GM19023 (cell line): ENCODE results near the gene LAPTM5.
A peak's percentile ranks its signal among the peaks of the same experiment; 100 is the strongest.

Experiments
- ATAC-seq: cut with Tn5 transposase; IDR thresholded peaks from one replicate; pipeline ENCODE4 v1.9.1; 2021; ENCODE audit warnings: mild to moderate bottlenecking, moderate library complexity; ENCODE audit not compliant: unreplicated experiment

Gene LAPTM5

DNA sequence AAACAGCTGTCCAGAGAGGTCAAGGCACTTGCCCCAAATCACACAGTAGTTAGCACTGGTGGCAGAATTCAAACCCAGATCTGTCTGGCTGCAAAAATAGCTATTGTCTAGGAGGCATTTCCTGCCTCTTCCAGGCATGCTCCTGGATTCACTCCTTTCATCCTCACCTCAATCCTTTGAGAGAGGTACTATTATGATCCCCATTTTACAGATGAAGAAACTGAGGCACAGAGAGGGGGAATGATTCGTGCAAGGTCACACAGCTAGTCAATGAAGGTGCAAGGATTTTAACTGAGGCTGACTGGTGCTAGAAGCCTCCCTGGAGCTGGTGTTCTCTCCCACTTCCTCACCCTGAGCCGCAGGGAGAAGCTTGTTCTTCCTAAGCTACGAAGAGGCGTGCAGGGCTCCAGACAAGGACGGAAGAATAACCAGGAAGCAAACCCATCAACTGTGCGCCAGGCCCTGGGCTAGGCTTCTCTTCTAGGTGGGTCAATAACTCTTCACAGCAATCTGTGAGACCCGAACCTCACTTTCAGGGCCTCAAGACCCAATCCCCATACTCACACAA, 631 bp upstream of the LAPTM5 start:
- no peak for ATAC-seq

GRCh38 chr1:30756545-30757351, 826 bp downstream of the LAPTM5 start:
- no peak for ATAC-seq

DNA sequence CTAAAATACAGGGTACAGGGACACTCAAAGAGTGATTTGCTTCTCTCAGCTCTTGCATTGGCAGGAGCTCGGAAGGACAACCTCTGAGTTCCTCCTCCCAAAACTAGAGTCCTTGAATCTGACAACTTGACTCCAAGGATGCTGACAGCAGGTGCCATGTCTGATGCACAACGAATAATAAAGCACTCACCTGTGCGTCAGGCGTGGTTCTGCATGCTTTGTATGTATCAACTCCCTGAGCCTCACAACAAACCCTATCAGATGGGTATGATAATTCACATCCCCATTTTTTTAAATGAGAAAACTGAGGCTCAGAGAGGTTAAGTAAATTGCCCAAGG, 1.4 kb downstream of the LAPTM5 start:
- no peak for ATAC-seq

DNA sequence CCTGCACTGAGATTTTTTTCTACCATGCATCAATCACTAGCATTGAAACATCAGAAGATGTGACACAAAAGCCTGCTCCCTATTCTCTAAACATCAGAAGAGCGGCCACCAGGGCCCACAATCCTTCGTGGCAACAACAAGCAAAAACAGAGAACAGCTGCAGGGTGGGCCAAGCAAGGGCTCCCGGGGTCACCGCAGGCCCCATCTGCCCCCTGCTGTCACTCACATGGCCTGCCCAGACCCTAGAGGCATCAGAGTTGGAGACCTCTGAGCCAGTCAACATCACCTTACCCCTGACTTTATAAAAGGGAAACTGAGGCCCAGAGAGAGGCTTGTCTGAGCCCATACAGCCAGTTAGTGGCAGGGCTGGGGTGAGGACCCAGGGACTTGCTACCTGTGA, 1.8 kb downstream of the LAPTM5 start:
- no peak for ATAC-seq

DNA sequence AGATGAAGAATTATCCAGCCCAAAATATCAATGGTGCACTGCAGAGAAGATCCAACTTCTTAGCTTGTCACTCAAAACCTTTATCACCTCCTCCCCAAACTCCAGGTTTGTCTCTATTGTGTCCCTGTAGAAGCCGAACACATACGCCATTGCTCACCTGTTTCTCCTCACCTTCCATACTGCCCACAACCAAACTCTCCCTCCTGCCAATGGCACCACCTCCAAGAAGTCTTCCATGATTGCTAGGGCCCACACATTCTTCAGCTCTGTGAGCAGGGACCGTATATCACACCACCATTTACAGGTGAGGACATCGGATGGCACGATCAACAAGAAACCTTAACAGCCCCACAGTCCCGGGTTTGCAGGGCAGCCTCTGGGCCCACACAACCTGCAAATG, 2.2 kb downstream of the LAPTM5 start:
- no peak for ATAC-seq

DNA sequence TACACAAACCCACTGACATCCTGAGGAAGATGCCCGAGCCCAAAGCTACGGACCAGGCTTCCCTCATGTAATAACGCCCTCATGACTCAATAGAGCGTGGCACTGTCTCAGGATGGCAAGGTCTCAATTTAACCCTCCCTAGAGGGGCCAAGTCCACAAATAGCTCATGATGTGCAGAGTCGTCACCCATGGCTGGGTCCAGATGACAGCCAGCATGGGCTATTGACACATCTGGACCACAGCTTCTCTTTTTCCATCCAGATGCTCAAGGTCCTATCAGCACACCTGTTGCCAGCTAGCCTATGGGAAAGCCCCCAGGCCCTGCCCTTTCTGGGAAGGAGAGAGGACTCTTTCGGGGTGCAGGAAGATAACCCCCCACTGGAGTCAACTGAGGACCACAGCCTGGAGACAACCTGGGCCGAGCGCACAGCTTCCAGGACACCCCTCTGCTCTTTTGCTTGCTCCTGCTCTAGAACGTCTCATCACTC, 2.8 kb downstream of the LAPTM5 start:
- peak; percentile 44 for ATAC-seq

GRCh38 chr1:30753660-30754123, 3.9 kb downstream of the LAPTM5 start:
- ATAC-seq = no peak

GRCh38 chr1:30753118-30753517, 4.5 kb downstream of the LAPTM5 start:
- ATAC-seq = no peak

- ATAC-seq = no peak
Measured at GRCh38 chr1:30752651-30752908, 5.0 kb downstream of the LAPTM5 start.

GRCh38 chr1:30751830-30752650, 5.5 kb downstream of the LAPTM5 start:
- no peak for ATAC-seq

- ATAC-seq = no peak
Measured at GRCh38 chr1:30750731-30751291, 6.8 kb downstream of the LAPTM5 start.

DNA sequence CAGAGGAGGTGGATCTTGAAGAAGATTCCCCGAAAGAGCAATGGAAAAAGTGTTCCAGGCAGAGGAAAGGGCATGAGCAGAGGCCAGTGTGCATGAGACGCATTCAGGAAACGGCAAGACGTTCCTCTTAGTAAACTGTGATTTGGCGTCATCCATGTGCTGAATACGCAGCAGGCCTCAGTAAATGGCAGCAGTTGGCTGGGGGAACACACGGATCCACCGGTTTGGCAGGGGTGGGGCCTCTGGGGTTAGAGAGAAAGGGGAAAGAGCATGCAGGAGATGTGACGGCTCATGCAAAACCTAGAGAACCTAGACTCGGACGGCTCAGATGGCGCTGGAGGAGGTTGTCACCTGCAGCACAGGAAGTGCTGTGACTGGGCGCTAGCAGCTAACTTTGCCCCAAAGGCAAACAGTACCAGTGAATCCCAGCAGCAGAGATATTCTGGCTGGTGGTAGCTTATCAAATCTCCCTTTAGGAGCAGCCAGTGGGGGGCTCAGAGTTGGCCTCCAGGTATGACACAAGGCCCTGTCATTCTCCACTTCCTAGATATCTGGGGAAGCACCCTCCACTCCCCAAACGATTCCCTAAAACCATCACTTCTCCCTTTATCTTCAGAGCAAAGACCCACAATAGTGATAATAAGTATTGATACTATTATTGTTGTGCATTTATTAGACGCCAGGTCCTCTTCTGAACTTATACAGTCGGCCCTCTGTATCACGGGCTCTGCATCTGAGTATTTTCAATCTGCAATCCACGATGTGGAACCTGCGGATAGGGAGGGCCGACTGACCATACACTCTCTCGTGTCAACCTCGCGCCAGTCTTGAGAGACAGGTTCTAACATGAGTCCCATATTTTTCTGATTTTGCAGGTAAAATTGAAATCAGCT, 7.6 kb downstream of the LAPTM5 start:
- no peak for ATAC-seq

GRCh38 chr1:30748699-30749401, 8.7 kb downstream of the LAPTM5 start:
- ATAC-seq = no peak

- no peak for ATAC-seq
Measured at GRCh38 chr1:30748098-30748698, 9.4 kb downstream of the LAPTM5 start.

DNA sequence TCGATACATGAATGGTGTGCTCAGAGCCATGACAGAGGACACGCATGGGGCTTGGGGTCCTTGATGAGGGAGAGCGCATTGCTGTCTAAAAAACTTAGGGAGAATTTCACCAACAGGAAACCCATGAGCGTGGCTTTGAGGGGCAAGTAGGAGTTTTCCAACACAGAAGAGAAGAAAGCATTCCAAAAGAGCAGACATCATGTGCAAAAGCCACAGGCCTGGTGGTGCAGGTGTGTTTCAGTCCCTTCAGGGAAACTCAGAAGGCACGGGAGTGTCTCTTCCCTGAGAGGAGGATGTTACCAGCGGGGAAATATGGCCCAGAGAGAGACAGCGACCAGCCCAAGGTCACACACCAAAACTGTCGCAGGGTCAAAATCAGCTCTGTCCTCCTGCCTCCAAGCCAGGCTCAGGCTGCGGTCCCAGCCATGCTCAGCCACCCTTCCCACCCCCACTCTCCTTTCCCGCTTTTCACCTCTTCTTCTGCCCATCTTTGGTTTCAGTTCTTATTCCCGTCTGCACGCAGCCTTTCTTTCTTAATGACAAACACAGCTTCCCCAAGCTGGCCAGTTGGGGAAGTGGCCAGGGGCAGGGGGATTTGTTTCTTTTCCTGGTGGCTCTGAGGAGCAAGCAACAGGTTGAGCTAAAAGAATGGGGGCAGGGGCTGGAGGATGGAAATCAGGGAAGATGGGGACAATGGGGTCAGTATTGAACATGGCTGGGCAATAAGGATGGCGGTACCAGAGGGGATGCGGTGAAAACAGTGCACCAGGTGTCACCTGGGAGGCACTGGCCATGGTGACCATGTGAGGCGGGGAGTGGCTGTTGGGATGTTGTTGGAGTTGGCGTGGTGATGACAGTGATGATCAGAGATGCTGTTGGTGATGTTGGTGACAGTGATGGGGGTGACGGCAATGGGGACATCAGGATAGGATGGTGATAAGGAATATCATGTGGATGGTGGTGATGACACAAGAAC, 10.3 kb downstream of the LAPTM5 start:
- ATAC-seq = no peak

- ATAC-seq = no peak
Measured at GRCh38 chr1:30746212-30747032, 11.2 kb downstream of the LAPTM5 start.

DNA sequence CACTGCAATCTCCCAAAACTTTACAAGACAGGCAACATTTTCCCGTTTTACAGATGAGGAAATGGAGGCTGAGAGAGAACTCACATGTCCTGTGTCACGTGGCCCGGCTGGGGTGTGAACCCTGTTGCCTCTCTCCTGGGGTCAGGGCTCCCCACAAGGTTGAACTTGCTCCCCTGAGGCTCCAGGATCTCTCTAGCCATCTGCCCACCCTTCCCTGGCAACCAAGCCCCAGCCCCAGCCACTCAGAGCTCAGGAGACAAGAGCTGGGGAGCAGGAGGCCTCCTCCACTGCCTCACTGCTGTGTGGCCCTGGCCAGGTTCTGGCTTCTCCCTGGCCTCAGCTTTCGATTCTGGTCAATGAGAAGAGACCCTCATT, 11.8 kb downstream of the LAPTM5 start:
- no peak for ATAC-seq
